ENCODE measurements around the gene ANKRD28.

Gene ANKRD28

GRCh38 chr3:15660055-15660935, 137.5 kb downstream of the ANKRD28 start:
- no peak for DNase-seq

GRCh38 chr3:15659254-15659975, 138.4 kb downstream of the ANKRD28 start:
- no peak for DNase-seq

GRCh38 chr3:15657016-15657415, 140.8 kb downstream of the ANKRD28 start:
- DNase-seq = no peak

DNA sequence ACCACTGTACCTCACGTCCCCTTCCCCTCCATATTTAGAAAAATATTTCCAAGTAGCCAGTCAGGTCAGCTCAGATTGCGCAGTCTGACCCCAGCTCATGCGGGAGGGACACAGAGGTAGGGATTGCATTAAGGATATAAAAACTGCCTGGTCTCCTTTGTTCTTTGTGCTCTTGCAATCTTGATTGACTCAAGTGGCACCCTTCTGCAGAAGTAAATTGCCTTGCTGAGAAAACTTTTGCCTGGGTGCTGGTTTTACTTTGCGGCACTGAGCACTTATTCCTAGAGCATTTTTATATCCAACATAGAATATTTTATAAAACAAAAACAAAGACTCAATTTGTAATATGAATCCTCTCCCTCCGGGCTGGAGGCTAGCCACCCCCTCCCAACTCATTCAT, 141.4 kb downstream of the ANKRD28 start:
- DNase-seq = no peak

DNA sequence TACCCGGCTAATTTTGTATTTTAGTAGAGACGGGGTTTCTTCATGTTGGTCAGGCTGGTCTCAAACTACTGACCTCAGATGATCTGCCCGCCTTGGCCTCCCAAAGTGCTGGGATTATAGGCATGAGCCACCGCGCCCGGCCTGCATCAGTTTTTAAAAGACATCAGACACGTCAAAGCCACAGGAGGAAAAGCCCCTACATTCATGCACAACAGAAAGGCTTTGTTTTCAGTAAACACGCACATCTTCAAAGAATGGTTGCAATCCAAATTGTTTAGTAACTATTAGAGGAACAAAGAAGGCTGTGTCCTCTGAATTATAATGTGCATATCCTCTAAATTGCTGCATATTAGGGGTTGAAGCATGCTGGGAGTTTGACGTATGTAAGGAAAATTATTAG, 142.9 kb downstream of the ANKRD28 start:
- no peak for DNase-seq

GRCh38 chr3:15654127-15654526, 143.7 kb downstream of the ANKRD28 start:
- no peak for DNase-seq

GRCh38 chr3:15653321-15653720, 144.5 kb downstream of the ANKRD28 start:
- DNase-seq = no peak

GRCh38 chr3:15651396-15651795, 146.4 kb downstream of the ANKRD28 start:
- no peak for DNase-seq

- DNase-seq = no peak
Measured at GRCh38 chr3:15649858-15650257, 147.9 kb downstream of the ANKRD28 start.

DNA sequence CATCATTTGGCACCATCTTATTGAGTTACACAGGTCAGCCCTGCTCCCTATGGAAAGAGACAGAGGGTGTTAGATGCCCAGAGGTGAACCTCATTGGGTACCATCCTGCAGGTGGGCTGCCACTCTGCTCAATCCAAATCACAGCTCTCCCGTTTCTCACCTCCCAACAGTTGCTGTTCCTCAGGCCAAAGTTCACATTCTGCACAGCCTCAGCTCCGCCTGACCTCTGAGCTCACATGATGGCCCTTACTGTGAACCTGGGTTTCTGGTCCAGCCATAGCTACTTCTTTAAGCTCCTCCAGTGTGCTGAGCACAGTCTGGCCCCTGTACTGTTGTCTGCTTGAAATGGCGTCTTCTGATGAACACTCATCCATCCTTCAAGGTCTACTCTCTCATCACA, 148.4 kb downstream of the ANKRD28 start:
- no peak for DNase-seq

DNA sequence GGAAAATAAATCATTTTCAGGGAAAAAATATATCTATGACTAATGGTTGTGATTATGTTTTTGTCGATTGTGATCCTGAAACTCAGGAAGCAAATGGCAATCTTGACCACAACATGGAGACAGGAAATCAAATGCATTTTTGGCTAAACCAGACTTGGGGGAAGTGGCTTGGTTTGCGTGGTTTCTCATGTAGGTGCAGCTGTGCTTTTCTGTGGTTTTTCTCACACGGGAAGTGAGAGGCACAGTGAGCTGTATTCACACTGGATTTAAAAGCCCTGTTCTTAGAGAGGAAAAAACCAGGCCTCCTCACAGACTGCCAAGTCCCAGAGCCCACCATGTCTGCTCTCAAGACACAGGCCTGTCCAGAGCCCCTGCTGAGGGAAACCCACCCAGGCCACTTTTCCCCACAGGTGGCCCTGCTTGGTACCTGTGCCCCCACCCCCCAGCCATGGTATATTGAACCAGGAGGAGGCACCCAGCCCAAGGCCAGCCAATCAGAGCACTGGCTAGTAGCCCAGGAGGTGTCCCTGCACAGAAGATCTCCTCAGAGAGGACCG, 150.1 kb downstream of the ANKRD28 start:
- peak; percentile 84 for DNase-seq

GRCh38 chr3:15646851-15647511, 150.8 kb downstream of the ANKRD28 start:
- DNase-seq = no peak

- no peak for DNase-seq
Measured at GRCh38 chr3:15645740-15646501, 151.9 kb downstream of the ANKRD28 start.

DNA sequence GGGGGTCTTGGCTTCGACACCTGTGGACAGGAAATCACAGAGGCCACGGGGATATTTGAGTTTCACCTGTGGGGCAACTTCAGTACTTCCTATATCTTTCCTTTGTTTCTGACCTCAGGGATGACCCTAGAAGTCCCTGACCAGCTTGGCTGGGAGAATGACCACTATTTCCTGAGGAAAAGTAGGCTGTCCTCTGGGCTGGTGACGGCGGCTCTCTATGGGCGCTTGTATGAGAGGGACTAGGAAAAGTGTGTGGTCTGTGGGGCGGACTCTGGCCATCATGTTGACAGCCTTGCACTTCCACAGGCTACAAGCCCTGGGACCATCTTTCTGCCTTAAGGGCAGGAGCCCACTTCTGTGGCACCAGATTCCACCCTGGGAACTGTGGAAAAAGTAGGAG, 152.5 kb downstream of the ANKRD28 start:
- no peak for DNase-seq

DNA sequence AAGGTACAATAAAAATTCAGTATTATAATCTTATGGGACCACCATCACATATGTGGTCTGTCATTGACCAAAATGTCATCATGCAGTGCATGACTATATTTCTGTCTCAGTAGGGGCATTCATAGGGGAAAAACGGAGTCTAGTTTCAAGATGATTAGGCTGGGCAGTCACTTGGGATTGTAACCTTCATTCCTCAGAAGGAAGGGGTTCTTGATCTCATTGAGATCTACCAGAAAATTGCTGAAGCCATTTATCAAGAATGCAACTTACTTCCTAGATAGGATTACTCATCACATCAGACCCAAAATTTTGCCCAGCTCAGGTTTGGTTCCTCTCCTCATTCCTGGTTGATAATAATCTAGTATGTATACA, 158.9 kb downstream of the ANKRD28 start:
- DNase-seq = no peak

DNA sequence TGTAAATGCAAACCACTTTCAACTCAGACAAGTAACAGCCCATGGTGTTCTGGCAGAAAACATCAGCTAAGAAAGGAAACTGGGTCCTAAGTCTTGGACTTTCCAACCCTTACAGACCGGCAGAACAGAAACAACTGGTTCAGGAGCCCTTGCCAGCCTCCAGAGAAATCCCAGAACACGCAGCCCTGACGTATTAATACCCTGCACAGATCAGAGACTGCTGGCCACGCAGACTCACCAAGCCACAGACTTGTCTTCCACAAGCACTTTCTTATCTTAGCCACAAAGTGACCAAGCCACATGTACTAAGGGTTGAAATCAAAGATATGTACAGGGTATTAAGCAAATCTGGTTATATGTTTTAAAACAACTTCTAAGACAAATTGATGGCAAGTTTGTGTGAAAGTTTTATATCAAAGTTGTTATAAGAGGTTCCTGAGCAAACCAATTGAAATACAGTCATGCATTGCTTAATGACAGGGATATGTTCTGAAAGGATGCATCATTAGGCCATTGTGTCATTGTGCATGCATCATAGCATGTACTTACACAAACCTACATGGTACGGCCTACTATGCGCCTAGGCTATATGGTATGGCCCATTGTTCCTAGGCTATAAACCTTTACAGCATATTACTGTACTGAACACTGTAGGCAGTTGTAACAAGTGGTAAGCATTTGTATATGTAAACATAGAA, 159.4 kb downstream of the ANKRD28 start:
- DNase-seq = peak; percentile 39

GRCh38 chr3:15637131-15637951, 160.4 kb downstream of the ANKRD28 start:
- DNase-seq = no peak

GRCh38 chr3:15636028-15636709, 161.6 kb downstream of the ANKRD28 start:
- peak; percentile 18 for DNase-seq

DNA sequence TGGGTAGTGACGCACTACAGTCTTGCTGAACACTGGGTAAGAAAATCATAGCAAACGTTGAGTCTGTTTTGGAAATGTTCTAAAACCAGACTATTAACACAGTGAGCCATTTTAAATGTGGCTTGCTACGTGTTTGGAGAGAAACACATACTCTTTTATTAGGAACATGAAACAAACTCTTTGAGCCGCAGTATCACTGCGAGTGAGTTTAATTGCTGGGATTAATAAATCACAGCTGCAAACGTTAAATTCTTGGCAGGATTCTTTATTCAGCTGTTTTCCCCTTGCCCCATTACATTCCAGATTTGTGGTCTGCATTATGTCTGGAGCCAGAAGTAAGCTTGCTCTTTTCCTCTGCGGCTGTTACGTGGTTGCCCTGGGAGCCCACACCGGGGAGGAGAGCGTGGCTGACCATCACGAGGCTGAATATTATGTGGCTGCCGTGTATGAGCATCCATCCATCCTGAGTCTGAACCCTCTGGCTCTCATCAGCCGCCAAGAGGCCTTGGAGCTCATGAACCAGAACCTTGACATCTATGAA, 162.6 kb downstream of the ANKRD28 start:
- DNase-seq = no peak

DNA sequence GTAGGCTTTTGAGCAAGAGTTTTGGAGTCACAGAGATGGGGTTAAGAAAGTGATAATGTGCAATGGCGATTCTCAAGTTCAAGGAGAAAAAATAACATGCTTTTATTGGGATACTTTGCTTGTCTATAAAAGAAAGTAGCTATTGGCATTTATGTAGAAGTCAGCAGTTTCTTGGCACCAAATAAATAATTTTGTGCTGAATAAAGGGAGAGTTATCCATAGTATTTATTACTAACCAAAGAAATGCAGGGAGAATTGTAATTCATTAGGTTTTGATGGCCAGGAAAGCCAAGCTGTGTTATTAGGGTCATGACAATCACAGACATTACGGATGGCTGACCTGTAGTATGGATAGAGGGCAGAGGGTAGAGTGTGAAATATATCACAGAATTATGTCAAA, 163.1 kb downstream of the ANKRD28 start:
- DNase-seq = no peak

Data from hematopoietic multipotent progenitor cell treated with erythropoietin and hydrocortisone succinate and interleukin-3 and kit ligand, for 4 days (in vitro differentiated cells).